ENCODE measurements around the gene SLC25A4.

DNA sequence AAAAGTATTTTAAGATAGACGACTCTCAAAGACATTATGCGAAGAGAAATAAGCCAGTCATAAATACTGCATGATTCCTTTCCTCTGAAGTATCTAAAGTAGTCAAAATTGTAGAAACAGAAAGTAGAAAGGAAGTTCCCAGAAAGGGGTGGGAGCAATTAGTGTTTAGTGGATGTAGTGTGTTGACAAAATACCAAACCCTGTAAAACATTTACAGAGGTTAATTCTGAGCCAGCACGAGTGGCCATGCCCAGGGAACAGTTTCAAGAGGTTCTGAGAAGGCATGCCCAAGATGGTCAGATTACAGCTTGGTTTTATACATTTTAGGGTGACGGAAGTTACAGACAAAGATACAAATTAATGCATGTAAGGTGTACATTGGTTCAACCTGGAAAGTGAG lies 34.4 kb upstream of the SLC25A4 start:
- TF ChIP-seq, protein P1, sequence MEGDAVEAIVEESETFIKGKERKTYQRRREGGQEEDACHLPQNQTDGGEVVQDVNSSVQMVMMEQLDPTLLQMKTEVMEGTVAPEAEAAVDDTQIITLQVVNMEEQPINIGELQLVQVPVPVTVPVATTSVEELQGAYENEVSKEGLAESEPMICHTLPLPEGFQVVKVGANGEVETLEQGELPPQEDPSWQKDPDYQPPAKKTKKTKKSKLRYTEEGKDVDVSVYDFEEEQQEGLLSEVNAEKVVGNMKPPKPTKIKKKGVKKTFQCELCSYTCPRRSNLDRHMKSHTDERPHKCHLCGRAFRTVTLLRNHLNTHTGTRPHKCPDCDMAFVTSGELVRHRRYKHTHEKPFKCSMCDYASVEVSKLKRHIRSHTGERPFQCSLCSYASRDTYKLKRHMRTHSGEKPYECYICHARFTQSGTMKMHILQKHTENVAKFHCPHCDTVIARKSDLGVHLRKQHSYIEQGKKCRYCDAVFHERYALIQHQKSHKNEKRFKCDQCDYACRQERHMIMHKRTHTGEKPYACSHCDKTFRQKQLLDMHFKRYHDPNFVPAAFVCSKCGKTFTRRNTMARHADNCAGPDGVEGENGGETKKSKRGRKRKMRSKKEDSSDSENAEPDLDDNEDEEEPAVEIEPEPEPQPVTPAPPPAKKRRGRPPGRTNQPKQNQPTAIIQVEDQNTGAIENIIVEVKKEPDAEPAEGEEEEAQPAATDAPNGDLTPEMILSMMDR (IDR thresholded peaks at IDR 0.05), result no peak
- no peak for TF ChIP-seq POLR2A (IDR thresholded peaks at IDR 0.05)

All from lower leg skin (tissue), 3 donors.